HCT116 (cell line): Measurements from ENCODE around the gene CST8.

Experiments
- CTCF ChIP-seq, 3 experiments: fragments of 200-600 bp in 1 of 3; sonication (generic) in 1 of 3; IDR thresholded peaks in 2 of 3; conservative IDR thresholded peaks in 1 of 3; 2 replicates each; pipeline ENCODE4 v1.5.1; 2012 to 2017; ENCODE audit warnings: low read depth in 2 of 3, low read length in 2 of 3, antibody characterized with exemption in 1 of 3, borderline replicate concordance in 1 of 3, control low read depth in 1 of 3, mild to moderate bottlenecking in 1 of 3, mixed read lengths in 1 of 3, mixed run types in 1 of 3, moderate library complexity in 1 of 3; ENCODE audit not compliant: insufficient read depth in 1 of 3
- EZH2 ChIP-seq: fragments of 200-600 bp; sonication (generic); IDR thresholded peaks from 2 replicates; pipeline ENCODE4 v1.6.1; 2017; ENCODE audit warnings: antibody characterized with exemption, mixed run types
- EZH2phosphoT487 ChIP-seq: fragments of 200-600 bp; IDR thresholded peaks from 2 replicates; pipeline ENCODE4 v1.6.1; 2018; ENCODE audit warnings: antibody characterized with exemption, borderline replicate concordance
- MAX ChIP-seq: IDR thresholded peaks from 2 replicates; pipeline ENCODE4 v1.6.1; 2012
- POLR2A ChIP-seq: IDR thresholded peaks from 2 replicates; pipeline ENCODE4 v1.7.0; 2011; ENCODE audit warnings: borderline replicate concordance; ENCODE audit not compliant: insufficient read depth, insufficient read length; ENCODE audit errors: extremely low read depth
- POLR2AphosphoS5 ChIP-seq: IDR thresholded peaks from 2 replicates; pipeline ENCODE4 v1.6.1; 2011; ENCODE audit warnings: mild to moderate bottlenecking, low read depth, low read length, moderate library complexity
- SP1 ChIP-seq: IDR thresholded peaks from 2 replicates; pipeline ENCODE4 v1.6.1; 2012; ENCODE audit warnings: low read depth
- ZBTB33 ChIP-seq: IDR thresholded peaks from 2 replicates; pipeline ENCODE4 v1.6.1; 2011; ENCODE audit warnings: mild to moderate bottlenecking, low read length, moderate library complexity; ENCODE audit not compliant: insufficient replicate concordance; ENCODE audit errors: extremely low read depth
- ZFX ChIP-seq: fragments of 450-650 bp; IDR thresholded peaks from 2 replicates; pipeline ENCODE4 v1.6.1; 2017

- no peak for TF ChIP-seq CTCF (IDR thresholded peaks at IDR 0.05 in 2 of 3, conservative IDR thresholded peaks at IDR 0.05 in 1 of 3; ENCODE audit: borderline replicate concordance in 1 of 3, insufficient read depth in 1 of 3, low read depth in 2 of 3, low read length in 2 of 3)
- TF ChIP-seq MAX = no peak
- no peak for TF ChIP-seq SP1
- TF ChIP-seq EZH2 = no peak
- no peak for TF ChIP-seq ZFX
- TF ChIP-seq POLR2AphosphoS5 = no peak
- TF ChIP-seq POLR2A = no peak
- TF ChIP-seq EZH2phosphoT487 = no peak
- no peak for TF ChIP-seq ZBTB33
These were observed 6.6 kb downstream of the CST8 start for GRCh38 chr20:23497536-23497935.
